GM19035 (cell line): ENCODE measurements around the gene DNTT.

ENCODE experiments used
- ATAC-seq: cut with Tn5 transposase; IDR thresholded peaks from one replicate; pipeline ENCODE4 v1.9.1; 2021; ENCODE audit not compliant: unreplicated experiment

DNTT gene

DNA sequence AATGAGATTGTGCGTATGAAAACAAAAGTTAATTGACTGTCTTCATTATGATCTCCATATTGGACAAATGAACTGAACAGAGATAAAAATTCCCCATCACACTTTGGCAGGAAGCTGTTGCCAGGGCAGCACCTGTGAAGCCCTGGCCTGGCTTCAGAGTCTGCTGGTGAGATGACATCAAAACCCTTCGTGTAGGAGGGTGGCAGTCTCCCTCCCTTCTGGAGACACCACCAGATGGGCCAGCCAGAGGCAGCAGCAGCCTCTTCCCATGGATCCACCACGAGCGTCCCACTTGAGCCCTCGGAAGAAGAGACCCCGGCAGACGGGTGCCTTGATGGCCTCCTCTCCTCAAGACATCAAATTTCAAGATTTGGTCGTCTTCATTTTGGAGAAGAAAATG, at the start of gene DNTT:
Gene DNTT, plus strand, starts transcription at position 205 of the 400 bp plus-strand sequence. Its CDS starts 64 bp downstream, at position 269.
- ATAC-seq: no peak

DNA sequence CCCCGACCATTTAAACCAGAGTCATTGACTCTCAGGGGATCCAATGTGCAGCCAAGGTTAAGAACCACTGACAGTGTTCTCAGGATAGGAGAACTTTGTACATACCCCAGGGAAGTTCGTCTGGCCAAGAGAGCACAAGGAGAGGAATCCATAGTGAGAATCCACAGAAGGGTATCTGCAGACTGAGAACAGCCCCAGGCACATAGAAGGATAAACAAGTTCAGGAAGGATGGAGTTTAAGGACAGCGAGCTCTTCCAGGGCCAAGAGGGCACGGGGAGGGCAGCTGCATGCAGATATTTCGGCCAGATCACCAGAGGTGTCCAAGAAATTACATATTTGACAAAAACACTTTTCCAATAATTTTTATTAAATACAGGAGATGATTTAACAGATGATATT, 49.3 kb upstream of the DNTT start:
- no peak for ATAC-seq

DNA sequence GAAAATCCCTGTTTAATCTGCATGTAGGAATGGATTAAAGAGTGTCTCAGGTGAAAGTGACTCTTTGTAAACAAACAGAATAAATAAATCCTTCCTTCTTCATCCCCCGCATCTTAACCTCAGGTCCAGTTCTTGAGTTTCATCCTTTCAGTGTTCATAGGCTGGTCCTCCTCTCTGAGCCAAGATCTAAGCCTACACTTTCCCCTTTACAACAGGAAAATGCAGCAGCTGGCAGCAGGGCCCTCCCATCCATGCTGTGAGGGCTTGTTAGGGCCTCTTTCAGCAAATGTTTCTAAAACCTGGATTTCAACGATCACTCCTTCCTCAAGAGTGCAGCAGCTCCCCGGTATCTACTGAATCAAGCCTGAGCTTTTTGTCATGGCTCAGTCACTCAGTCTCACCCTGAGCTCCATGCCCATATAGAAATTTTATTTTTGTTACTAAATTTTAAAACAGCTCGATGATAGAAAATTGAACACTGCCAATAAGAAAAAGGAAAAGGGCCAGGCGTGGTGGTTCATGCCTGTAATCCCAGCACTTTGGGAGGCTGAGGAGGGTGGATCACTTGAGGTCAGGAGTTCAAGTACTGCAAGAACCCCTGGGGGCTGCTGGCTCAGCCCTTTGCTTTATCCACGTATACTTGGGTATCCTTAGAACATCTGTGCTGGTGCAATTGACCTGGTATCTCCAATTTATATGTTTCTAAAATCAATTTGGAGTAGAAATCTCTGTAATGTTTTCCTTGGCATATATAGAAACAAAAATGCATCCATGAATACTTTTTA, 48.5 kb upstream of the DNTT start:
- ATAC-seq: no peak

GRCh38 chr10:96257944-96258343, 46.3 kb upstream of the DNTT start:
- ATAC-seq: no peak

GRCh38 chr10:96259150-96259549, 45.1 kb upstream of the DNTT start:
- no peak for ATAC-seq

DNA sequence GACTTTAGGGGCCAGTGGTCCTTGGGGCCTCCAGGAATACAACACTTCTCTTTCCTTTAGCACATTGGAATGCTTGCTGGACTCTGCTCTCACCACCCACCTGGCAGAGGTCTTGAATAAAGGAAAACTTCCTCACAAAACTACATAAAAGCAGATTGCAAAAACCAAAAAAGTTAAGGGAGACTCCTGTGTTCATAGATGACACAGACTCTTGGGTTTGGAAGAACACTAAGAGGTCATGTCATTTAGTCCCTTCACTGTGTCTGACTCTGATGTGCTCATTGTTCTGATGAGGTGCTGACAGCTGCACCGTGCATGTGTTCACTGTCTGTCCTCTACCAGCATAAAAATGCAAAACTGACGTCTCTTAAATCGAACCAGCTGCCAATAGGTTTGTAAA, 44.2 kb upstream of the DNTT start:
- no peak for ATAC-seq

GRCh38 chr10:96261132-96261531, 43.1 kb upstream of the DNTT start:
- no peak for ATAC-seq

GRCh38 chr10:96261930-96262329, 42.3 kb upstream of the DNTT start:
- ATAC-seq: no peak

GRCh38 chr10:96263176-96263575, 41.1 kb upstream of the DNTT start:
- no peak for ATAC-seq

DNA sequence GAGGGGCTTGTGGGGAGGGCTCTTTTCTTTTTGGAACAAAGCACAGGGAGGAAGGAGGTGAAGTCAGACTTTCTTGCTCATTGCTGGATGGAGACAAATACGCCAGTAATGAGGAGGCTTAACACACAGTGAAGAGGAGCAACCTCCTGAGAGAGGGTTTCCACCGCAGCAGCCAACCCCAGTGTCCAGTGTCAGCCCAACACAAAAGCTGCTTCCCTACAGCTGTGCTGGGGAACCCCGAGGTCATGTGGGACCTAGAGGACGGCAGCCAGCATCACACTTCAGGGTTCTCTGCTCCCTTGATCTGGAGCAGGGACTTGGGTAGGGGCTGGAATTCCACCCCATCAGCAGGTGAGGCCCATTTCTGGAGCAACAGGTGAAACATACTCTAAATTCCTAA, 40.6 kb upstream of the DNTT start:
- no peak for ATAC-seq

GRCh38 chr10:96264938-96265337, 39.3 kb upstream of the DNTT start:
- ATAC-seq: no peak

DNA sequence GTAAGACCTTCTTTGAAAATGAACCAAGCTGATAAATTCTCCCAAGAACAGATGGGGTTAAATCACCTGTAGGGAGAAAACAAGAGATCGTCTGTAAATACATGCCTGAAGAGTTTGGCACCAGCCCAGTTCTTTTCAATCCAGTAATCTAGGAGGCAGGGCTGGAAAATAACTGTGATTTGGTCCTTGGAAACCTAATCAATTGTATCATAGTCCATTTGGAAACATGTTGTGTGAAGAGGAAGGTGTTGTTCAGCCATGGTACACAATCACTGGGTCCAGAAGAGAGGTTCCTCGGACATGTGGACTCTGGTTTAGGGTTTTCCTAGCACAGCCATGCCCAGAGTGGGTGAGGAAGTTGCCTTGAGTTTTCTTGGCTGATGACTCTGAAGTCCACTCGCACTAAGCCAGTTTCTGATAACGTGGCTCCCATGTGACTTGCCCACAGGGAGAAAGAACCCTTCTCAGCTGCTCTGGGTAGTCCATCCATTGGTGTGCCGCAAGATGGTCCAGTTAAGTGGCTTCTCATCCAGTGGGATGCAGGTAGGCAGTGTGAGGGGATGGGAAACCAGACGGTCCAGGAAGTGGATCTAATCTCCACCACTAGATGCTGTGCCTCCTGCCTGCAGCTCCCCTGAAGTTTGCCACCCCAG, 38.0 kb upstream of the DNTT start:
- ATAC-seq: no peak

- ATAC-seq: no peak
Measured at GRCh38 chr10:96267234-96267705, 37.0 kb upstream of the DNTT start.

DNA sequence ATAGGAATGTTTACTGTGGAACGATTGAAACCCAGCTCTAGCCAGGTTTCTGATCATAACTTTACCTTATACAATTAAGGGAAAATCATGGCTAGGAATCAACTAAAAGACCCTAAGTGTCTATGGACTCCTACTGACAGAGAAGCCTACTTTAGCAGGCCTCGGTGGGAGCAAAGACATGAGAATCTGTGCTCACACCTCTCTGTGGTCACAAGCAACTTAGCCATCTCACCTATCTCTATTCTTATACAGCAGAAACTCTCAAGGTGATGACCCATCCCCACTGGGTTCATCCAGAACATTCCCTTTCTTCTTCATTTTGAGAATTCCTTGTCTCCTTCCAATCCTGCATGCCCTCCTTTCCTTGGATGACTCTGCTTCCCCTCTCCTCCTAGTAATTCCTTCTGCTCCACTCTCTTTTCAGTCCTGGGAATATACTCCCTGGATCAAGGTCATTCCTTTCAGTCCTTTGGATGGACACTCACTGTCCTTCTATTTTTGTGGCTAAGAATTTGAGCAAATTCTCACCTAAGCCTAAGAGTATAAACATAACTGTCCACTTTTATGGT, 35.8 kb upstream of the DNTT start:
- no peak for ATAC-seq

DNA sequence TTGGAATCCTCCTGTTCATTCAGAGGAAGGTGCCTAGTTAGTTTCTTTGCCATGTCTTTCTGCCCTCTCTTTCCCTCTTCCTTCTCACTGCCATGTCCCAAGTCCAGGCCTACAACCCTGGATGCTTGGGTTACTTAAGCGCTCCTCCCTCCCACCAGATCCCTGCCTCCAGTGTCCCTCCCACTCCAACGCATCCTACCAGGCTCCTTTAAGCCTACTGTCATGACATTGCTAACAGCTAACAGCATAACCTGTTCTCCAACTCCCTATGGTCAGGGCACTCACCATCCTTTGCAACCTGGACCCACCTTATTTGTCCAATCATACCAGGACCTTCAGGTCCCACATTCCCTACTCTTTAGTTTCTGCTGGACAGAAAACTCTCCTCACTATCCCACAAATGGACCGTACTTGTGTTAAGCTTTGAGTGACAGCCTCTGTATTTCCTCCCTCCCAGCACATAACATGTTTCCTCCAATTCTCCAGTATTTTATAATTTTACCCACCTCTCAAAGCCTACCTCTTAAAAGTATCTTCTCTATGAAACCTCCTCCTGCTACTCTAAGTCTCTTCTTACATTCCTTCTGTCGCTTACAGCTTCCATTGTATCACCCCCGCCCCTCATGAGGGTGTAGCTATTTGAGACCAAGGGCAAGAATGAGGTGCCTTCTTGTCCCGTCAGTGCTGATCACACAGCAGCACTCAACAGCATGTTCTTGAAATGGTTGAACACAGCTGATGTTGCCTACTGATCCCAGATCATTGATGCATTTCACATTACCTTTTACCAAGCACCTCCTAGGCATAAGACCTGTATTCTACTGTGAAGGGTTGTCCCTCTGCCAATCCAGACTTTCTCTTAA, 34.6 kb upstream of the DNTT start:
- no peak for ATAC-seq

GRCh38 chr10:96270571-96270970, 33.7 kb upstream of the DNTT start:
- no peak for ATAC-seq

- peak; percentile 70 for ATAC-seq
Measured at GRCh38 chr10:96271016-96271815, 33.0 kb upstream of the DNTT start, which contains the start of gene BLNK. BLNK (minus strand) TSS chr10:96271569; CDS start chr10:96271398, 171 bp downstream.

GRCh38 chr10:96272316-96273280, 31.6 kb upstream of the DNTT start:
- no peak for ATAC-seq
